OCI-LY3 (cell line): Measurements from ENCODE around the gene C11orf21.

Source experiments
- CTCF ChIP-seq: fragments of 200-600, 300-600 bp; sonication (generic); IDR thresholded peaks from 2 replicates; pipeline ENCODE4 v1.5.1; 2014; ENCODE audit warnings: antibody characterized with exemption, low read length, low read depth
- EZH2phosphoT487 ChIP-seq: fragments of 200-600 bp; shearing (Covaris generic); IDR thresholded peaks from 2 replicates; pipeline ENCODE4 v1.6.1; 2018; ENCODE audit warnings: antibody characterized with exemption, mixed run types, low read depth

DNA sequence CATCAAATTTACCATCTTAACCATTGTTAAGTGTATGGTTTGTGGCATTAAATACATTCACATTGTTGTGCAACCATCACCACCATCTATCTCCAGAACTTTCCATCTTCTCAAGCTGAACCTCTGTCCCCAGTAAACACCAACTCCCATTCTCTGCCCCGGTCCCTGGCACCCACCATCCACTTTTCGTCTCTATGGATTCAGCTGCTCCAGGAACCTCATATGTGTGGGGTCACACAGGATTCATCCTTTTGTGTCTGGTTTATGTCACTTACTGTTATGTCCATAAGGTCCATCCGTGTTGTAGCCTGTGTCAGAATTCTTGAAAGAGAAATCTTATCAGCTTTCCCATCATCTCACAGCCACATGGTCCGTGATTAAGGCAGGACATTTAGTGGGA, 16.4 kb upstream of the C11orf21 start:
- TF ChIP-seq CTCF (no peak), EZH2phosphoT487 (no peak)
